GM21529 (cell line): ENCODE measurements around the gene MYO7A.

Experiments
- ATAC-seq: cut with Tn5 transposase; IDR thresholded peaks from one replicate; pipeline ENCODE4 v1.9.1; 2021; ENCODE audit not compliant: unreplicated experiment

The MYO7A gene

GRCh38 chr11:77144857-77145428, 16.9 kb downstream of the MYO7A start:
- ATAC-seq = no peak

GRCh38 chr11:77146261-77147035, 18.4 kb downstream of the MYO7A start:
- no peak for ATAC-seq

- no peak for ATAC-seq
Measured at GRCh38 chr11:77147036-77147315, 18.9 kb downstream of the MYO7A start.

GRCh38 chr11:77147668-77148321, 19.7 kb downstream of the MYO7A start:
- ATAC-seq = no peak

GRCh38 chr11:77148963-77149715, 21.1 kb downstream of the MYO7A start:
- no peak for ATAC-seq

GRCh38 chr11:77149716-77150392, 21.8 kb downstream of the MYO7A start:
- ATAC-seq = no peak

GRCh38 chr11:77150836-77151235, 22.8 kb downstream of the MYO7A start:
- no peak for ATAC-seq

- ATAC-seq = no peak
Measured at GRCh38 chr11:77151804-77152509, 23.9 kb downstream of the MYO7A start.

GRCh38 chr11:77152846-77153245, 24.8 kb downstream of the MYO7A start:
- no peak for ATAC-seq

- ATAC-seq = no peak
Measured at GRCh38 chr11:77153276-77154185, 25.5 kb downstream of the MYO7A start.

GRCh38 chr11:77154381-77155081, 26.5 kb downstream of the MYO7A start:
- no peak for ATAC-seq

GRCh38 chr11:77155082-77155475, 27.0 kb downstream of the MYO7A start:
- ATAC-seq = no peak

- no peak for ATAC-seq
Measured at GRCh38 chr11:77155556-77156130, 27.6 kb downstream of the MYO7A start.

- no peak for ATAC-seq
Measured at GRCh38 chr11:77156396-77157195, 28.6 kb downstream of the MYO7A start.

- ATAC-seq = no peak
Measured at GRCh38 chr11:77158041-77158695, 30.1 kb downstream of the MYO7A start.

GRCh38 chr11:77159219-77159936, 31.3 kb downstream of the MYO7A start:
- no peak for ATAC-seq
